IPS-NIHi7 (cell line): ENCODE results near the gene TJP3.

Source experiments
- DNase-seq: peaks from one replicate; pipeline ENCODE4 v3.0.0; 2012; ENCODE audit warnings: mixed read lengths; ENCODE audit errors: extremely low spot score

Gene TJP3

GRCh38 chr19:3670796-3671679 lies 37.1 kb upstream of the TJP3 start:
- DNase-seq = no peak

GRCh38 chr19:3671680-3672574 lies 36.3 kb upstream of the TJP3 start:
- DNase-seq = no peak

DNA sequence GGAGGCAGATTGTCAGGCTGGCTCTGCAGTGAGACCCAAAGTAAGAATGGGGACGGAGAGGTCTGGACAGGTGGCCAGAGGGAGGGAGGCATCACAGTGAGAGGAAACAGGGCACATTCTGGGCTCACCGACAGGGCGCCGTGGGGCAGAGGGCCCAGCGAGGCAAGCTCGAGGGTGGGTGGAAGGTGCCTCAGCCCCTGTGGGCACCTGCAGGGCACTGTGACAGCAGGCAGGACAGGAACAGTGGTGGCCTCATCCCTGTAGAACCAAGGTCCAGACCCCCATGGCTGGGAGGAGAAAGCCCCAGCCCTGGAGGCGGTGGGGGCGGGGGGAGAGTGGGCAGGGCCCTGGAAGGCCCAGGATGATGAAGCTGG lies 35.6 kb upstream of the TJP3 start:
- no peak for DNase-seq

DNA sequence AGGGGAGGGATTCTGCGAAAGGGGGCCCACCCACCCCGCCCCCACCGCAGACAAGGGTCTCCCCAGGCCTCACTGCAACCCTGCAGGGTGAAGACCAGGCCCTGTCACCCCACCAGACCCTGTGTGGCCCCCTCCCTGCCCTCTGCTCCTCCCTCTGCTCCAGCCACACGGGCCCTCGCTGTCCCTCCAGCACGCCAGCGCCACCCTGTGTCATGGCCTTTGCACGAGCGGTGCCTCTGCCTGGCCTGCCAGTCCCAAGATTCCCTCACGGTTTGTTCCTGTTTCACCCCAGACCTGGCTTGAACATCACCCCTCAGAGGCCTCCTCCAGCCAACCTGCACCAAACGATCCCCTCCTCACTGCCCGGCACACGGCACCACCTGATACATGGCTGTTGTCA lies 35.2 kb upstream of the TJP3 start:
- DNase-seq = no peak

DNA sequence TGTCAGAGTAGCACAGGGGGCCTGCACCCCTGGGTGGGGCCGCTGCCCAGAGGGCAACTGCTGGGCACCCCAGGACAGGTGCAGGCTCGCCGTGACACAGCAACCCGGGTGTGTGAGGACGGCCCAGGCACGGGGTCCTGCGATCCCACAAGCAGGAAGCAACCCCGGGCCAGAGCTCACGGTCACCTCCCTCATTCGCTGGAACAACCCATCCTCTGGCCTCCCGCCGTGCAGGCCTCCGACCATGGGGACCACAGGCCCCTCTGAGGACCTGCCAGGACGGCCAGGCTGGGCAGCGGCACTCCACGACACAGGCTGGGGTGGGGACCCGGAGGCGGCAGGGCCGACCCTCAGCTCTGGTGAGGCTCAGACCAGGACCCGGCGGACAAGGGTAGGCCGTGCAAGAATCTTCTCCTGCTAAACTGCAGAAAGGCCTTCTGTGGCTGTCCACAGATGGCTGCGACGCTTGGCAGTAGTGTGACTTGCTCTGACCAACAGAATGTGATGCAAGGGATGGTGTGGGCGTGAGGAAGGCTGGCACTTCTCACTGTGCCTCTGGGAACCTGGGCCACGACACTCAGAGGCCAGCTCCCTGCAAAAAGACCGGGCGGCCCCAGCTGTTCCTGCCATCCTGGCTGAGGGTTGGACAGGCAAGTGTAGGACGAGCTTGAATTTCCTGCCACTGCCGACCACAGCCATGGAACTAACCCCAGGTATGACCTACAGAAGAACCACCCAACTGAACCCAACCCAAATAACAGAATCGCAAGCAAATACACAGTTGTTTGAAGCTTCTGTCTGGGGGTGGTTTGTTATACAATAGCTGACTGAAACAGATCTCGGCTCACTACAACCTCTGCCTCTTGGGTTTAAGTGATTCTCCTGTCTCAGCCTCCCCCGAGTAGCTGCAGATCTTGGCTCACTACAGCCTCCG lies 34.4 kb upstream of the TJP3 start:
- DNase-seq = no peak

GRCh38 chr19:3674784-3675543 lies 33.2 kb upstream of the TJP3 start:
- no peak for DNase-seq

GRCh38 chr19:3678188-3678587 lies 30.0 kb upstream of the TJP3 start:
- no peak for DNase-seq

DNA sequence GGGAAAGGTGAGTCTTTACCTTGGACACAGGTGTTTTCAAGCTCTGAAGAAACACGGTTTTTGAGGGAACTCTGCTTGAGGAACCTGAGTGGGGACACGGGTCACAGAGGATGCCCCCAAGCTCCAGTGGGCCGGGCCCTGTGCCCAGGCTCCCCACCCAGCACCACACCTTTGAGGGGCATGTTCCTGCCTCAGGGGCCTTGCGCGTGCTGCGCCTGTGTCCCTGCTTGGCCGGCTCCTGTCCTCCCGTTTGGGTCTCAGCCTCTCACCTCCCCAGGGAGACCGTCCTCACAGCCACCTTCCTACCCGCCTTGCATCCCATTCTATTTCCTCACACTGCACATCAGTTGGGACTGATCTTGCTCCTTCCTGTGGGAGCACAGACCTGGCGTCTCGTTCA lies 29.0 kb upstream of the TJP3 start:
- DNase-seq = no peak

DNA sequence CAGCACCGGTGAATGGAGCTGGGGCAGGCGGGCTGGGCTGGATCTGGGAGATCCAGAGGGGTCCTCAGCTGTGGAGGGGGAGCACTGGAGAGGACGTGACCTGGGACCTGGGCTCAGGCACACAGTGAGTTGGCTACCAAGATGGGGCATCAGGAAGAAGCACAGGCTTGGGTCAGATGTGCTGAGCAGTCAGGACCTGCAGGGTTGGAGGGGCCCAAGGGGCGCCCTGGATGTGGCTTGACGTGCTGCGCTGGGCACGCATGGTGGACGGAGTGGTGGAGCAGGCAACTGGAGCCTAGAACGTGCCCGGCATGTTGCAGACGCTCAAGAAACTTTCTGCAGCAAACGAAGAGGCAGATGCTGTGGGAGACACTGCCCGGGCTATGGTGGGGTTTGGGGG lies 28.6 kb upstream of the TJP3 start:
- no peak for DNase-seq

GRCh38 chr19:3680939-3681338 lies 27.2 kb upstream of the TJP3 start:
- no peak for DNase-seq

DNA sequence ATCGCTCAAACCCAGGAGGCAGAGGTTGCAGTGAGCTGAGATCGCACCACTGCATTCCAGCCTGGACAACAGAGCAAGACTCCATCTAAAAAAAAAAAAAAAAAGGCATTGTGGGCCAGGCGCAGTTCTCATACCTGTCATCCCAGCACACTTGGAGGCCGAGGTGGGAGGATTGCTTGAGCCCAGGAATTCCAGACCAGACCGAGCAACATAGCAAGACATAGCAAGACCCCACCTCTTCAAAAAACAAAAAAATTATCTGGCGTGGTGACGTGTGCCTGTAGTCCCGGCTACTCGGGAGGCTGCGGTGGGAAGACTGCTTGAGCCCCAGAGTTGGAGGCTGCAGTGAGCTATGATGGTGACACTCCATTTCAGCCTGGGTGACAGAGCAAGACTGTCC lies 25.9 kb upstream of the TJP3 start:
- DNase-seq = no peak

GRCh38 chr19:3682741-3683404 lies 25.3 kb upstream of the TJP3 start:
- DNase-seq = peak; percentile 61

GRCh38 chr19:3683405-3684053 lies 24.7 kb upstream of the TJP3 start:
- peak; percentile 90 for DNase-seq

- no peak for DNase-seq
Observed at GRCh38 chr19:3684054-3684816, 23.9 kb upstream of the TJP3 start.

DNA sequence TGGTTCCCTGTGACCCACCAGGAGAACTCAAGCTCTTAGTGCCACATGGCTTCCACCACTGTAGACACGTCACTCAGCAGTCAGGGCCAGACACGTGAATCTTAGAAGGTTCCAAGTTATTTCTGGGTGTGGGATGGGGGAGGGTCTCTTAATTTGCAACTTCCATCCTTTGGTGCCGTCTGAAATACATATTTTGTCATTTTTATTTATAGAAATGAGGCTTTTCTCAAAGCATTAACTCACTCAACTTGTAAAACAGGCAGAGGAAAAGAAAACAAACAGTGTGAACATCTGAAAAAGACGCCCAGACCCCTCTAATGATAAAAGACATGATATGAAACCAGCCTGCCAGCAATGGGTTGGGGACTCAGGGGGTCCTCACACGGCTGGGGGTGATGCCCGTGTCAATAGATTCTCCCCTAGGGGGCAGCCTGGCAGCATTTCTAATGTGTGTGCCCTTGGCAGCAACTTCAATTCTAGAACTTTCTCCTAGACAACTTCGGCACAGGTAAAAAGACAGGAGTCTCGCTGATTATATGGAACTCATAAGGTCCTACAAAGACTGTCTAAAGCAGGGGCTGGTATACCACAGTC lies 23.3 kb upstream of the TJP3 start:
- DNase-seq = no peak

DNA sequence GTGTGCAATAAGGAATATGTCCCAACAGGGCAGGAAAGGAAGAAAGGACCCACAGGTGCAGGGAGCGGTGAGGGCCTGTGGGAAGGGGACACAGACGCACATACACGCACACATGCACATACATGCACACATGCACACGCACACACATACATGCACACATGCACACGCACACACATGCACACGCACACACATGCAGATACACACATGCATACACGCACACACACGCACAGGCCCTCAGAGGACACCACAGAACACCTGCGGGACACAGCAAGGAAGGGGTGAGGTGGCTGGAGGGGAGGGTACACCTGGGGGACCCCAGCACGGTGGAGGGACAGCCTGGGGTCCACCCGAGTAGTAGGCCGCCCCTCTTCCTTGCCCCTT lies 20.8 kb upstream of the TJP3 start:
- no peak for DNase-seq

- DNase-seq = peak; percentile 66
Observed at GRCh38 chr19:3687774-3688706, 20.1 kb upstream of the TJP3 start.
